Panc1 (cell line): ENCODE data around the gene TNNI3K. TPM values are rescaled to one million over a fixed set of nuclear protein-coding genes. Genes with fewer than 3 reads are reported as not detected.

ENCODE experiments used
- ATAC-seq: fragments of 200-7000 bp; cut with Tn5 transposase; 2 replicates; pipeline ENCODE4 v1.9.1; 2020; ENCODE audit warnings: mild to moderate bottlenecking, moderate library complexity
- BruUV-seq: library from RNA; stranded (reverse); fragments of 400-500 nt; replicated peaks from 2 replicates; lab custom pipeline; 2021; lab: Mats Ljungman, UMichigan
- CTCF ChIA-PET: fragments of 300-600 bp; sonication (Branson Sonifier 250); formaldehyde crosslinking; loops from one replicate; lab custom pipeline; 2022; ENCODE audit warnings: antibody characterized with exemption; lab: Charles Lee
- POLR2A ChIA-PET: fragments of 300-600 bp; sonication (Branson Sonifier 250); formaldehyde crosslinking; loops from one replicate; lab custom pipeline; 2022; ENCODE audit warnings: antibody characterized with exemption; lab: Charles Lee
- DNase-seq: peaks from one replicate; pipeline ENCODE4 v3.0.0-alpha.2; 2010; ENCODE audit warnings: low read depth, low spot score
- H3K27ac ChIP-seq: 2 replicates; pipeline ENCODE4 v1.5.1; 2011; ENCODE audit warnings: mild to moderate bottlenecking, low read length, inconsistent platforms
- H3K27me3 ChIP-seq: fragments of 200-500 bp; sonication (Bioruptor generic); 2 replicates; pipeline ENCODE4 v1.6.0; 2014; ENCODE audit warnings: low read length, inconsistent platforms; ENCODE audit not compliant: control insufficient read depth, insufficient read depth
- H3K36me3 ChIP-seq: fragments of 200-500 bp; sonication (Bioruptor generic); 2 replicates; pipeline ENCODE4 v1.5.1; 2014; ENCODE audit warnings: inconsistent platforms, mild to moderate bottlenecking, low read length, moderate library complexity; ENCODE audit not compliant: control insufficient read depth, insufficient read depth
- H3K4me1 ChIP-seq: 2 replicates; pipeline ENCODE4 v1.5.1; 2011; ENCODE audit warnings: inconsistent platforms, mild to moderate bottlenecking, low read length, moderate library complexity; ENCODE audit not compliant: control insufficient read depth, insufficient read depth
- H3K4me3 ChIP-seq, 2 experiments: 2 replicates each; pipeline ENCODE4 v1.5.1; 2011 to 2012; ENCODE audit warnings: low read depth in 2 of 2, low read length in 2 of 2, mild to moderate bottlenecking in 2 of 2, inconsistent platforms in 1 of 2, moderate library complexity in 1 of 2
- H3K9me3 ChIP-seq: fragments of 200-500 bp; sonication (Bioruptor generic); 2 replicates; pipeline ENCODE4 v1.5.1; 2014; ENCODE audit warnings: low read depth, mild to moderate bottlenecking, inconsistent platforms, low read length, moderate library complexity; ENCODE audit not compliant: control insufficient read depth, insufficient read depth
- POLR2AphosphoS5 ChIP-seq: IDR thresholded peaks from 2 replicates; pipeline ENCODE4 v1.6.1; 2012; ENCODE audit warnings: mild to moderate bottlenecking, low read depth, low read length, moderate library complexity
- REST ChIP-seq, 2 experiments: IDR thresholded peaks; 2 replicates each; pipeline ENCODE4 v1.6.1; 2011 to 2012; ENCODE audit warnings: low read depth in 2 of 2, control low read depth in 1 of 2, low read length in 1 of 2, mild to moderate bottlenecking in 1 of 2, moderate library complexity in 1 of 2; ENCODE audit not compliant: insufficient read depth in 1 of 2
- SIN3A ChIP-seq: IDR thresholded peaks from 2 replicates; pipeline ENCODE4 v1.6.1; 2012; ENCODE audit warnings: low read depth, mild to moderate bottlenecking, low read length, moderate library complexity, borderline replicate concordance; ENCODE audit not compliant: insufficient read depth
- TCF7L2 ChIP-seq: IDR thresholded peaks from 2 replicates; pipeline ENCODE4 v1.6.1; 2011; ENCODE audit warnings: mild to moderate bottlenecking, low read depth, low read length, inconsistent platforms
- in situ Hi-C: cut with HindIII; loops from 2 replicates; pipeline ENCODE4 v1.10.0; 2016; ENCODE audit warnings: low sequenced_read_pairs, low pct_unique_long_range_greater_than_20kb
- intact Hi-C: fragments of 100-400 bp; cut with micrococcal nuclease; formaldehyde crosslinking; loops from one replicate; pipeline ENCODE4 v1.10.0; 2022; ENCODE audit not compliant: unreplicated experiment
- total RNA-seq: library from RNA; stranded (reverse); gene quantifications from one replicate; pipeline ENCODE4 v1.2.1, GENCODE V29; 2021; ENCODE audit not compliant: unreplicated experiment
- TF ChIP-seq, protein P1 (sequence below): fragments of 450-650 bp; IDR thresholded peaks from 2 replicates; pipeline ENCODE4 v1.5.1; 2017; ENCODE audit warnings: mild to moderate bottlenecking

The TNNI3K gene
- total RNA-seq, 1 experiment from 2014 or later = not detected

DNA sequence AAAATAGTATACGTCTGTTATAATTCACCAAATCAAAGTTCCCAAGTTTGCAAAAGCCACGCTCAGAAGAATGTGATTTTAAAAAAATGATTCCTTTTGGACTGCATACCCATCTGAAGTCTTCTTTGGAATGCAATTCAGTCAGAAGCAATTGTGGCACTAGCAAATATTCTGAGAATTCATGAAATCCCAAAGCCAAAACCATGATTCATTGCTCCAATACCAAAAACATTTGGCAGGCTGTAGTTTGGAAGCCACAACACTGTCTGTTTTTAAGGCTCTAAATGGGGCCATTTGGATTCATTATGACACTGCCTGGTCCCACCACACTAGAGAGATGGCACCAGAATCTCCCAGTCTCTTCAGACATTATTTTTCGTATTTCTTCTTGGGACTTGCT lies 299.1 kb downstream of the TNNI3K start:
- no peak overlapping the region for H3K4me3 ChIP-seq
- intact Hi-C loops (no loop called here), in situ Hi-C loops (no loop called here)
- DNase-seq (no peak), ATAC-seq (no peak)
- H3K27me3 ChIP-seq = no peaks in the 10 kb centered on the region
- TF ChIP-seq SIN3A (no peak), TCF7L2 (no peak)
- H3K9me3 ChIP-seq = no peaks in the 10 kb centered on the region
- ChIA-PET POLR2A (no interaction called here), CTCF (no interaction called here)
- no TSS peak for BruUV-seq
- no peaks in the 10 kb centered on the region for H3K4me1 ChIP-seq
- no peak overlapping the region for H3K27ac ChIP-seq
- H3K36me3 ChIP-seq = no peaks in the 10 kb centered on the region

DNA sequence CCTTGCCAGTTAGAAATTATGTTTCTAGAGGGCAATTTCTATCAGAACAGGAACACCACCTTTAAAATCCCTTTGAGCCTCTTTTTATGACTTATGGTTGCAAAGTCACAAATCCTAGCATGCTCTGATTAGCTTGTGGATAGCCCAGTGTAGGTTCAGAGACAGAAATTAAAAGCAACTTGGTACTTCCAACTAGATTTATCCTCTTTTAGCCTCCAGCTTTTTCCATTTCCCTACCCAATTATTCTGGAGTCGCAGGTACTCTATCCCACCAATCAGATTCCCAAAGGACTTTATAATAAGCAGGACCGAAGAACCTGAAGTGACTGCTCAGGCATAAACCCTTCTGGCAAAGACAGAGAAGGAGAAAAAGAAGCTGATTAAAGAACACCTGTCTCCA lies 310.6 kb downstream of the TNNI3K start:
- Histone ChIP-seq H3K4me1 (no peaks in the 10 kb centered on the region), H3K9me3 (no peaks in the 10 kb centered on the region), H3K27ac (no peak overlapping the region), H3K4me3 (no peak overlapping the region), H3K27me3 (no peaks in the 10 kb centered on the region), H3K36me3 (no peaks in the 10 kb centered on the region)
- ATAC-seq = no peak
- in situ Hi-C loops (no loop called here), intact Hi-C loops (no loop called here)
- no peak for DNase-seq
- TF ChIP-seq TCF7L2 (no peak), POLR2AphosphoS5 (no peak), SIN3A (no peak), REST (IDR thresholded peaks at IDR 0.05; ENCODE audit: insufficient read depth in 1 of 2, low read depth in 2 of 2, low read length in 1 of 2) (no peak)
- TF ChIP-seq, protein P1, sequence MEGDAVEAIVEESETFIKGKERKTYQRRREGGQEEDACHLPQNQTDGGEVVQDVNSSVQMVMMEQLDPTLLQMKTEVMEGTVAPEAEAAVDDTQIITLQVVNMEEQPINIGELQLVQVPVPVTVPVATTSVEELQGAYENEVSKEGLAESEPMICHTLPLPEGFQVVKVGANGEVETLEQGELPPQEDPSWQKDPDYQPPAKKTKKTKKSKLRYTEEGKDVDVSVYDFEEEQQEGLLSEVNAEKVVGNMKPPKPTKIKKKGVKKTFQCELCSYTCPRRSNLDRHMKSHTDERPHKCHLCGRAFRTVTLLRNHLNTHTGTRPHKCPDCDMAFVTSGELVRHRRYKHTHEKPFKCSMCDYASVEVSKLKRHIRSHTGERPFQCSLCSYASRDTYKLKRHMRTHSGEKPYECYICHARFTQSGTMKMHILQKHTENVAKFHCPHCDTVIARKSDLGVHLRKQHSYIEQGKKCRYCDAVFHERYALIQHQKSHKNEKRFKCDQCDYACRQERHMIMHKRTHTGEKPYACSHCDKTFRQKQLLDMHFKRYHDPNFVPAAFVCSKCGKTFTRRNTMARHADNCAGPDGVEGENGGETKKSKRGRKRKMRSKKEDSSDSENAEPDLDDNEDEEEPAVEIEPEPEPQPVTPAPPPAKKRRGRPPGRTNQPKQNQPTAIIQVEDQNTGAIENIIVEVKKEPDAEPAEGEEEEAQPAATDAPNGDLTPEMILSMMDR = no peak
- POLR2A ChIA-PET = no interaction called here
- no TSS peak for BruUV-seq
- CTCF ChIA-PET = no interaction called here

DNA sequence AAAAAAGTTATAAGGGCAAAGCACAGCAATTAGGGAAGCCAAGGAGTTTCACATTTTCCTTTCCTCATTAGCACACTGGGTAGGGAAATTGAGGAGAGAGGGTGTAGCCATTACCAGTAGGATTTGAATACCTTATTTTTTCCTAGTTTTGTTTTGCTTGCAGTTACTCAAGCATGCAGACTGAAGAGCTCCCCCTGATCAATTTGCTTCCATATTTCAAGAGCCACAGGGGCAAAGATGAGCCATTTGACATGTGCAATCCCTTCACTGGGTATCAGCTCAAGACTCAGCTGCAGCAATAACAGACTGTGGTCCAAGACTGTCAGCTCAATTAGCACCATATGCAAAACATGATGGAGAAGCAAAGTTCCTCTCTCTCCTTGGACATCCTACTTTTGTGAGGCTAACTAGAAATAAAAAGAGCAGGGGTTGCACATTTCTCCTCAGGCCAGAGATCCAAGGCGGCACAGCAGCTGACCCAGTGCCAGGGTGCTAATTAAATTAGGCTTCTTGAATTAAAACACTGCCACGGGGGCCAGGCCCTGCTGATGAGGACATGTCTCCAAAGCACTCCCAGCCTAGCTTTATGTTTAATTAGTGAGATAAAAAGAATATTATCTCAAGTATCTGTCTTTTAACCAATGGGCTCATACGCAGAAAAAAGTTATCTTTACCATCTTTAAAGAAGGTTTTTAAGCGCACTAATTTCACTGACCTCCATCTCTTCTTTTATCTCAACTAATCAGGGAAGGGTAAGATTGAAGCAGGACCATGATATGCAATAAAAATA lies 314.0 kb downstream of the TNNI3K start:
- Histone ChIP-seq H3K27ac (no peak overlapping the region), H3K4me1 (no peaks in the 10 kb centered on the region), H3K36me3 (no peaks in the 10 kb centered on the region), H3K9me3 (no peaks in the 10 kb centered on the region), H3K4me3 (no peak overlapping the region), H3K27me3 (no peaks in the 10 kb centered on the region)
- DNase-seq (no peak), ATAC-seq (no peak)
- intact Hi-C loops = no loop called here
- TF ChIP-seq SIN3A (no peak), POLR2AphosphoS5 (no peak), TCF7L2 (no peak), REST (IDR thresholded peaks at IDR 0.05; ENCODE audit: insufficient read depth in 1 of 2, low read depth in 2 of 2, low read length in 1 of 2) (no peak)
- TF ChIP-seq, protein P1 = no peak
- in situ Hi-C loops = no loop called here
- ChIA-PET POLR2A (no interaction called here), CTCF (no interaction called here)
- BruUV-seq = no TSS peak
